NT2/D1 (cell line): ENCODE data around the gene INHBE.
A peak's percentile ranks its signal among the peaks of the same experiment; 100 is the strongest.

Source experiments
- DNase-seq: peaks from one replicate; pipeline ENCODE4 v3.0.0-alpha.2; 2011; ENCODE audit warnings: low read depth, low spot score
- H3K27me3 ChIP-seq: 2 replicates; pipeline ENCODE4 v1.6.0; 2011; ENCODE audit warnings: mild to moderate bottlenecking; ENCODE audit not compliant: insufficient read length, insufficient read depth
- H3K36me3 ChIP-seq: 2 replicates; pipeline ENCODE4 v1.6.1; 2011; ENCODE audit warnings: mild to moderate bottlenecking, low read length, mixed read lengths; ENCODE audit not compliant: insufficient read depth, insufficient read length
- H3K4me1 ChIP-seq: 2 replicates; pipeline ENCODE4 v1.5.1; 2011; ENCODE audit not compliant: insufficient read depth, insufficient read length
- H3K4me3 ChIP-seq: 2 replicates; pipeline ENCODE4 v1.5.1; 2011; ENCODE audit warnings: low read depth; ENCODE audit not compliant: insufficient read length
- H3K9ac ChIP-seq: 2 replicates; pipeline ENCODE4 v1.6.0; 2011; ENCODE audit warnings: low read depth; ENCODE audit not compliant: insufficient read length
- H3K9me3 ChIP-seq: 2 replicates; pipeline ENCODE4 v1.5.1; 2011; ENCODE audit warnings: mild to moderate bottlenecking, low read length; ENCODE audit not compliant: insufficient read depth
- SUZ12 ChIP-seq: IDR thresholded peaks from 2 replicates; pipeline ENCODE4 v1.6.1; 2011; ENCODE audit not compliant: insufficient read length, insufficient read depth; ENCODE audit errors: extremely low read depth
- YY1 ChIP-seq: IDR thresholded peaks from 2 replicates; pipeline ENCODE4 v1.6.1; 2011; ENCODE audit not compliant: insufficient read length, insufficient read depth
- ZNF274 ChIP-seq: IDR thresholded peaks from 2 replicates; pipeline ENCODE4 v1.6.1; 2011; ENCODE audit warnings: mild to moderate bottlenecking, low read depth, low read length

The INHBE gene

GRCh38 chr12:57459055-57459749 lies 4.1 kb downstream of the INHBE start:
- peaks cover 23% of the 10 kb centered on the region for H3K4me1 ChIP-seq
- peak; percentile 98 for DNase-seq
- H3K27me3 ChIP-seq, result no peaks in the 10 kb centered on the region
- H3K4me3 ChIP-seq, result peak overlapping the region; percentile 78
- H3K36me3 ChIP-seq, result no peaks in the 10 kb centered on the region
- peak overlapping the region; percentile 88 for H3K9ac ChIP-seq
- TF ChIP-seq ZNF274, result no peak
- no peak for TF ChIP-seq SUZ12
- TF ChIP-seq YY1, result no peak
- H3K9me3 ChIP-seq, result no peaks in the 10 kb centered on the region

GRCh38 chr12:57459750-57460467 lies 4.8 kb downstream of the INHBE start, which contains the start of gene GLI1:
TSS of gene GLI1 (plus strand) at chr12:57459785. CDS start at chr12:57463692, 3,907 bp downstream.
- TF ChIP-seq YY1 (no peak), ZNF274 (no peak), SUZ12 (no peak)
- H3K36me3 ChIP-seq, result no peaks in the 10 kb centered on the region
- no peaks in the 10 kb centered on the region for H3K27me3 ChIP-seq
- H3K4me1 ChIP-seq, result peaks cover 17% of the 10 kb centered on the region
- no peaks in the 10 kb centered on the region for H3K9me3 ChIP-seq
- peak within 1 kb of the TSS; percentile 78 for H3K4me3 ChIP-seq
- peak within 1 kb of the TSS; percentile 96 for H3K9ac ChIP-seq
- DNase-seq, result no peak

GRCh38 chr12:57460468-57460784 lies 5.3 kb downstream of the INHBE start:
- H3K4me1 ChIP-seq, result peaks cover 12% of the 10 kb centered on the region
- TF ChIP-seq YY1, result no peak
- TF ChIP-seq SUZ12, result no peak
- no peaks in the 10 kb centered on the region for H3K9me3 ChIP-seq
- DNase-seq, result no peak
- H3K27me3 ChIP-seq, result no peaks in the 10 kb centered on the region
- H3K4me3 ChIP-seq, result peak overlapping the region; percentile 78
- peak overlapping the region; percentile 96 for H3K9ac ChIP-seq
- H3K36me3 ChIP-seq, result peaks cover 3% of the 10 kb centered on the region

- no peak for DNase-seq
- Histone ChIP-seq H3K4me1 (peaks cover 11% of the 10 kb centered on the region), H3K27me3 (no peaks in the 10 kb centered on the region), H3K9ac (peak overlapping the region; percentile 96), H3K9me3 (no peaks in the 10 kb centered on the region), H3K36me3 (peaks cover 8% of the 10 kb centered on the region), H3K4me3 (peak overlapping the region; percentile 78)
- TF ChIP-seq YY1, result no peak
- no peak for TF ChIP-seq SUZ12
- TF ChIP-seq ZNF274, result no peak
Observed at GRCh38 chr12:57460841-57461275, 5.8 kb downstream of the INHBE start.

- peak overlapping the region; percentile 78 for H3K4me3 ChIP-seq
- H3K9ac ChIP-seq, result peak overlapping the region; percentile 96
- no peaks in the 10 kb centered on the region for H3K9me3 ChIP-seq
- peak; percentile 74 for DNase-seq
- H3K4me1 ChIP-seq, result peaks cover 7% of the 10 kb centered on the region
- TF ChIP-seq SUZ12, result no peak
- no peak for TF ChIP-seq ZNF274
- no peak for TF ChIP-seq YY1
- no peaks in the 10 kb centered on the region for H3K27me3 ChIP-seq
- peaks cover 11% of the 10 kb centered on the region for H3K36me3 ChIP-seq
Observed at GRCh38 chr12:57461276-57461916, 6.3 kb downstream of the INHBE start.

GRCh38 chr12:57461917-57462250 lies 6.8 kb downstream of the INHBE start:
- H3K9me3 ChIP-seq, result no peaks in the 10 kb centered on the region
- no peak for TF ChIP-seq ZNF274
- no peak for TF ChIP-seq SUZ12
- TF ChIP-seq YY1, result no peak
- peak overlapping the region; percentile 70 for H3K4me3 ChIP-seq
- peak overlapping the region; percentile 83 for H3K9ac ChIP-seq
- H3K4me1 ChIP-seq, result peaks cover 5% of the 10 kb centered on the region
- DNase-seq, result no peak
- peaks cover 11% of the 10 kb centered on the region for H3K36me3 ChIP-seq
- no peaks in the 10 kb centered on the region for H3K27me3 ChIP-seq

GRCh38 chr12:57462251-57462911 lies 7.3 kb downstream of the INHBE start:
- Histone ChIP-seq H3K4me3 (peak overlapping the region; percentile 70), H3K9me3 (no peaks in the 10 kb centered on the region), H3K4me1 (peaks cover 5% of the 10 kb centered on the region), H3K9ac (peak overlapping the region; percentile 83), H3K27me3 (no peaks in the 10 kb centered on the region), H3K36me3 (peaks cover 11% of the 10 kb centered on the region)
- peak; percentile 91 for DNase-seq
- TF ChIP-seq SUZ12, result no peak
- no peak for TF ChIP-seq YY1
- TF ChIP-seq ZNF274, result no peak
